Pericardium fibroblast (primary cell): ENCODE measurements around the gene GEMIN7. TPM values are rescaled to one million over a fixed set of nuclear protein-coding genes. Genes with fewer than 3 reads are reported as not detected.

ENCODE experiments used
- total RNA-seq: library from RNA; depleted of rRNA; stranded (reverse); fragments of >200 nt; gene quantifications from 2 replicates; pipeline ENCODE4 v1.2.3, GENCODE V29; 2015

GEMIN7 gene, protein sequence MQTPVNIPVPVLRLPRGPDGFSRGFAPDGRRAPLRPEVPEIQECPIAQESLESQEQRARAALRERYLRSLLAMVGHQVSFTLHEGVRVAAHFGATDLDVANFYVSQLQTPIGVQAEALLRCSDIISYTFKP
- total RNA-seq: 21.4 and 25.3 TPM in 2 replicates

DNA sequence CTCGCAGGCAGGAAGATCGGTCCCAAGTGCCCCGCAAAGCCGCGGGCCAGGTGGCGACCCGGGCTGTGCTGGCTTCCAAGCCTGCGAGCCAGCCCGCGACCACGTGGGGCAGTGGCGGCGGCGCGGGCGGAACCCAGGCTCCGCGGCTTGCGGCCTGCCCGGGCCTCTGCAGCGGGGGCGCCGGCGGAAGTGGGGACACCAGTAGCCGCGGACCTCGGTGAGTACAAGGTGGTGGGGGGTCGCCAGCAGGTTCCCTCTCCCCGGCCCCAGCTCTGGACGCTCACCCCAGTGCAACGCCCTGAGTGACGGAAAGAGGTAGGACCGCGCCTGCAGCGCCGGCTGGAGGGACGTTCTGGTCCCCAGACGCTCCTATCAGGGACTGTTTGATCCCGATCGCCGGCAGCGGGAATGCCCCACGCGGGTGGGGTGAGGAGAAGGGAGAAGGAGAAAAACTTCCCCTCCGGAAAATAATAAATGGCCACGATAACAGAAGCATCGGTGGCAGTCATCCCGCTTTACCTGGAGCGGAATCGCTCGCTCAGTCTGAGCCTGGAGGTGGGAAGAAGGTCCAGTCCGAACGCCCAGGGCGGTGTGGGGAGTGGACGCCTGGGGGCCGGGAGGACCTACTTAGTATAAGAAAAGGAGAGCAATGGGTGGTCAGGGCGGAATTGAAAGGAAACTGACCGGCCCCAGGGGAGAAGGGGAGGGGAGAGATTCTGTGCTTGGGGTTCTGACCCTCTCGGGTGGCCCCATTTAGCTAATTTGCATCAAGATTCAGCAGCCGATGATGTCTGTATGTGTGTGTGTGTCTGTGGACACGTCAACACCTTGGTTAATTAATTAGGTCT, at the start of gene GEMIN7:
Gene GEMIN7 (plus strand): TSS at position 198 of the 848 bp plus-strand sequence. CDS start 10,855 bp downstream, outside the sequence.

DNA sequence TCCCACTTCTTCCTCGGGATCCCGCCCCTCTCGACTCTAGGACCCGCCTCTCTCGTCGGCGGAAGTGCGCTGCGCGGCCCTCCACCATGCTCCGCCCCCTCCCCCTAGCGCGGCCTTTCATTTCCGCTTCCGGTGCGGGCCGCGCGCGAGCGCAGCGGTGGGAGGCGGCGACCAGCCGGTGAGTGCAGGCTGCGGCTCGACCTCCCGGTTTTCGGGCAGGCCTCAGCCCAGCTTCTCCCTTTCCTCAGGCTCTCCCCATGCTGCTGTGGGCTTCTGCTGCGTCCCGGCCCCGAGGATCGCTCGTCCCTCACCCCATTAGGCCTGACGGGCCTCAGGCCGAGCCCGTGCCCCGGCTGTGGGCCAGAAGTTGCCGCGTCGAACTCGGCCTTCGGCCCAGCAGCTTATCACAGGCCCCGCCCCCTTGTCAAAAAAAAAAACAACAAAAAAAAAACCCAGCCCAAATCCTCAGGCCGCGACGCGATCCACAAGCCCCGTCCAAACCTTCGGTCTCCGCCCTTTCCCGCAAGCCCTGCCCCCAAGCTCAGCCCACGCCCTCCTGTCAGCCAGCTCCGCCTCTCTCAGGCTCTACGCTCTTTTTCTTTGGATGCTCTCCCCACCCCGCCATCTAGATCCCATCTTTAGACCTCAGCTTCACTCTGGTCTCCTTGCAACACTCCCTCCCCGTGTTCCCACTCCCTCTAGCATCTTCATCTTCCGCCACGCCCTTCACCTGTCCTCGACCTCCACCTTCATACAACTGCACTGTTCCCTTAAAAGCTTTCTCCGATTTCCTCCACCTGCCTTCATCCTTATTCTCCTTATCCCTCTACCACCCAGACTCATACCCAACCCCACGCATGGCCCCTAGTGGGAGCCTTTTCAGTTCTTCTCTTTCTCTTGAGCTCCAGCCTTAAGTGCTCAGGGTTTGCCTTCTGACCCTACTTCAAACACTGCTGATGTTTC, 39.8 kb upstream of the GEMIN7 start, which contains the start of gene CLASRP:
Gene CLASRP (plus strand): TSS at position 115 of the 963 bp plus-strand sequence. CDS start 1,168 bp downstream, outside the sequence.

DNA sequence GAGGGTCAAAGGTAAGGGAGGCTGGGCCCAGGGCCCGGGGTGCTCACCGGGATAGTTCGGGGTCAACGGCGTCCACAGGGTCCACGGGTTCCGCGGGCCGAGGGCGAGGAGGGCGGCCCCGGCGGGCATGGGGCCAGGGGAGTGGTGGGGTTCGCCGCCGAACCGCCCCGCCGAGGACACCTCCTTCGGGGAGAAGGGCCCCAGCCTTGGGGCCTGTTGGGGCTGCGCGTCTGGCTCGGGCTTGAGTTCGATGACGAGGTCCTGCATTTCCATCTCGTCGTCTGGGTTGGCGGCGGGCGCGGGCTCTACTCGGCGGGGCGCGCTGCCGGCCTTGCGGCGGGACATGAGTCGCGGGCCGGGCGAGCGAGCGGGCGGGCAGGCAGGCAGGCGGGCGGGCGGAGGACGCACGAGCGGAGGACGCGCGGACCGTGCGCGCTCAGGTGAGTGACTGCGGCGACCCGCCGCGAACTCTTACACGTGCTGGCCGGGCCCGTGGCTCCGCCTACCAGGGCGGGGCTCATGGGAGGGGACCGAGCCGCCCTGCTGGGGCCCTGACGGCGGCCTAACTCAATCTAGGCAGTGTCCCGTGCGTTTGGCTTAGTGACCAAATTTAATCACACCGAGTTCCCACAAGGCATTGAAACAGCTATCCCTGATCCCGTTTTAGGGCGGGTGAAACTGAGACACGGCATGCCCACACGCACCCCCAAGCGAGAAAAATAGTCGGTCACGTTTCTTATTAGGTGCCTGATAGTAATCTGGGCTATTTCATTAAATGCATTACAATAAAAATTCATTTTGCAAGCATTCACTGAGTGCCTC, 2.8 kb upstream of the GEMIN7 start, which contains the start of gene ZNF296:
Gene ZNF296 (minus strand): TSS at position 450 of the 822 bp plus-strand sequence. CDS start 105 bp downstream, at position 345.

DNA sequence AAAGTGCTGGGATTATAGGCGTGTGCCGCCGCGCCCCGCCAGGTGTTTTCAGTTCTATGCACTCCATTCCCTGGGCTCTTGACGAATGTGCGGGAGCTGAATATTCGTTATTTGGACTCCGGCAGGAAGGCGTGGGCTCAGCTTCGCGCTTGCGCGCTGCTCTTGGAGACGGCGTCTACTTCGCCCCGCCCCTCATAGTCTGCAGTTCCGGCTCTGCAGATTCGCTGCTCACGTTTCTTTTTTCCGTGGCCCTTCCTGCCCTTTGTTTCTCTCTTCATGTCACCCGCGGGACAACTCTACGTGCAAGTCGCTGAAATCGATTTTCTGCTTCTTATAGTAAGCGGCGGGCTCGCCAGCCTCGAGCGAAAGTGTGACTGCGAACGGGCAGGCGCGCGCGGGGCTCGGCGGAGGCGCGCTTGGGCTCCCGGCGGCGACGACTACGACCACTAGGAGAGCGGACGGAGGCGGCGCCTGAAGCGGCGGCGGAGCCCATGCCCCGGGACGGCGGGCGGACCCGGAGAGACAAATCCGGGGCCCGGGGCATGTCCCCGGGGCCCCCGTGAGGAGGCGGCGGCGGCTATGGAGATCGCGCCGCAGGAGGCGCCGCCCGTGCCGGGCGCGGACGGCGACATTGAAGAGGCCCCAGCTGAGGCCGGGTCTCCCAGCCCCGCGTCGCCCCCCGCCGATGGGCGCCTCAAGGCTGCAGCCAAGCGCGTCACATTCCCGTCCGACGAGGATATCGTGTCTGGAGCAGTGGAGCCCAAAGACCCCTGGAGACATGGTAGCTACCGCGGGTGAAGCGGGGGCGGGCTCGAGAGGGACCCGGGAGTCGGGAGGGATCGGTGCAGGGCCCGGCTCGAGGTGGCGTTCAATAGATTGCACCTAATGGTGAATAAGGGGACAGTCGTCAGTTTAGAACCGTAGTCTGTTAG, 14.0 kb downstream of the GEMIN7 start, which contains the start of gene PPP1R37:
Gene PPP1R37 (plus strand): TSS at position 433 of the 932 bp plus-strand sequence. CDS start 147 bp downstream, at position 580.

Other genes starting within 250 kb of the GEMIN7 start
- 76.9 and 163 TPM in 2 replicates for gene NECTIN2, start 233.0 kb upstream of the GEMIN7 start, total RNA-seq
- gene TOMM40, start 188.0 kb upstream of the GEMIN7 start, total RNA-seq: 47.9 and 51.1 TPM in 2 replicates
- gene APOE, start 173.5 kb upstream of the GEMIN7 start, total RNA-seq: 813 and 5,080 TPM in 2 replicates
- 14.1 and 28.8 TPM in 2 replicates for gene APOC1, start 164.7 kb upstream of the GEMIN7 start, total RNA-seq
- not detected in 2 replicates for gene APOC4, start 137.0 kb upstream of the GEMIN7 start, total RNA-seq
- gene APOC2, start 133.2 kb upstream of the GEMIN7 start, total RNA-seq: not detected in 2 replicates
- 57.9 and 59.5 TPM in 2 replicates for gene CLPTM1, start 123.9 kb upstream of the GEMIN7 start, total RNA-seq
- 8.0 and 12.3 TPM in 2 replicates for gene RELB, start 77.8 kb upstream of the GEMIN7 start, total RNA-seq
- 38.4 and 39.7 TPM in 2 replicates for gene CLASRP, start 40.2 kb upstream of the GEMIN7 start, total RNA-seq
- 0.70 and 3.1 TPM in 2 replicates for gene ZNF296, start 2.8 kb upstream of the GEMIN7 start, total RNA-seq
- gene PPP1R37, start 13.9 kb downstream of the GEMIN7 start, total RNA-seq: 28.3 and 46.7 TPM in 2 replicates
- gene NKPD1, start 81.7 kb downstream of the GEMIN7 start, total RNA-seq: under 0.01 and 0.85 TPM in 2 replicates
- gene TRAPPC6A, start 99.0 kb downstream of the GEMIN7 start, total RNA-seq: 29.1 and 33.0 TPM in 2 replicates
- gene BLOC1S3, start 99.5 kb downstream of the GEMIN7 start, total RNA-seq: 10.3 and 15.3 TPM in 2 replicates
- gene EXOC3L2, start 166.1 kb downstream of the GEMIN7 start, total RNA-seq: 1.0 and 2.0 TPM in 2 replicates
- gene MARK4, start 172.0 kb downstream of the GEMIN7 start, total RNA-seq: 23.2 and 36.3 TPM in 2 replicates
- 0.35 and 4.2 TPM in 2 replicates for gene CKM, start 243.6 kb downstream of the GEMIN7 start, total RNA-seq